Urothelium cell line (cell line): ENCODE results near the gene SLC2A13.
A peak's percentile ranks its signal among the peaks of the same experiment; 100 is the strongest.

ENCODE experiments used
- DNase-seq: peaks from one replicate; pipeline ENCODE4 v3.0.0; 2011; ENCODE audit warnings: low spot score, mixed read lengths
- FAIRE-seq: peaks from 2 replicates; lab custom pipeline; 2011; peaks lifted over from hg19 to GRCh38; lab: Jason Lieb, UNC

Gene SLC2A13

DNA sequence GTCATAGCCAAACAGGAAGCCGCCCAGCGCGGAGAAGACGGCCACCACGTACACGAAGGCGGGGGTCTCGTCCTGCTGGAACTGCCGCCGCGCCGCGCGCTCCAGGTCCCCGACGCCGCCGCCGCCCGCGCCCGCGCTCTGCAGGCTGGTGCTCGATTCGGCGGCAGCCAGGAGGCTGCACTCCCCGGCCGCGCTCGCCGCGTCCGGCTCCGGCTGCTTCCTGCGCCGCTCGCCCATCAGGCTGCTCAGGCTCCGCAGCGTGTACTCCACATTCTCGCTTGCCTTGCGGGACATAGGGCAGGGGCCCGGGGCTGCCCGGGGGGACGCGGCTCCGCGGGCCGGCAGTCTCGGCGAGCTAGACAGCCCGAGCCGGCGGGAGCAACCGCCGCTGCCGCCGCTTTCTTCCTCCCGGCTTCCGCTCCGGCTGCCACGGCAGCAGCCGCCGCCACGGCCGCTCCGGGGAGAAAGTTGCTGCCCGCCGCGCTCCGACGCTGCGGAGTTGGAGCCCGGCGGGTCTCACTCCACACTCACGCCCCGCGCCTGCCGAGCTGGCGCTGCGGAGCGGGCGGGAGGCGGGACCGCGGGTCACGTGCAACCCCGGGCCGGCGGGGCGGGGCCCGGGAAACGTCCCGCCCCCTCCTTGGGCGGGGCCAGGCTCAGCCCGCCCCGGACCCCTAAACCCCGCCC lies at the start of gene SLC2A13:
TSS of gene SLC2A13 (minus strand) at position 567 of the 687 bp plus-strand sequence. CDS start at position 294, 273 bp downstream.
- DNase-seq (peak; percentile 90), FAIRE-seq (no peak)

DNA sequence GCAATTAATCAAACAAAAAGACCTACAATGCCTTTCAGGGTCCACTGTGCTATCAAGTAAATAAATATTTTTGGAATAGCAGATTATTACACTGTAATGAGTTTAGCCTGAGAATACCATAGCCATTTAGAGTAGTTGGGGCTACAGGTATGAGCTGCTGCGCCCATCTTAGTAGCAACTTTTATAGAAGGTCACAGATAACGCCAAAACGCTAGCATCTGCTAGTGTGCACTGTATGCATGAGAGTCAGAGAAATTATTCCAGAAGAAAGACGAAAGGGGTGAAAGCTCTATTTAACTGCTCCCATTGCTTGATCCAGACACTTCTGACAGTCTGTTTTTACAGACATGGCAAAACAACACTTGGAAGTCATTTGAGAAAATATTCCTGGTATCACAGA lies 48.5 kb upstream of the SLC2A13 start:
- no peak for FAIRE-seq
- DNase-seq, result no peak

DNA sequence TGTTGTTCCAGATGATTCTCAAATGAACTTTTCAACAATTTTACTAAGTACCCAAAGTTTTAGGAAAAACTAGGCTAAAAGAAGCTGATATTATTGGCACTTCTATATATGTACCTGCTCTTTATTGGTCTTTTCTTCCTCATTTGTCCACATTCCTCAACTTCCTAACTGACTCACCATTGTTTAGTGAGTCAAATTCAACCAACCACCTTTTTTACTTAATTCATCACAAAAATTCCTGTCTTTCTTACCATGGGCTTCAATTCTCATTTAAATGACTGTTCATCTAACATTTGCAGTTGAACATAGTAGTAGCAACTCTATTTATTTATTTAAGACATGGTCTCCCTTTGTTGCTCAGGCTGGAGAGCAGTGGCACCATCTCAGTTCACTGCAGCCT lies 47.6 kb upstream of the SLC2A13 start:
- no peak for FAIRE-seq
- DNase-seq, result no peak

DNA sequence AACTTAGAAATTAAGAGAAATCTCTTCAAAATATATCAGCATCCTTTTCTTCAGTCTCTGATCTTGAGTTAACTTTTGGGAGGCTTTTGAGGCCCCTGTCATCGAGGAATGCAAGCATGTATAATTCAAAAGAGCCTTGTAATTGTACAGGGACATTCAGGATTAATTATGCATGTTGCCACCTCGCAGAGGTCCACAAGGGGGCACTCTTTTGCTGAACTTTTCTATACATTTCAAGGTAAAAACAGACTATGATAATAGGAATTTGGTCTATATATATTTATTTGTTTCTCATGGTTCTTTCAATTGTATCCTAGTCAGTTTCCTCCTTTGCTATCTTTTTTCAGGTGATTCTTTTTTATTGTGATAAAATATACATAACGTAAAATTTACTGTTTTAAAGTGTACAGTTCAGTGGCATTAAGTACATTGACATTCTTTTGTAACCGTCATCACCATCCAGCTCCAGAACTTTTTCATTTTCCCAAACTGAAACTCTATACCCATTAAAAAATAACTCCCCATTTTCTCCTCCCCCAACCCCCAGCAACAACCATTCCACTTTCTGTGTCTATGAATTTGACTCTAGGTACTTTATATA lies 47.0 kb upstream of the SLC2A13 start:
- DNase-seq (peak; percentile 11), FAIRE-seq (no peak)

DNA sequence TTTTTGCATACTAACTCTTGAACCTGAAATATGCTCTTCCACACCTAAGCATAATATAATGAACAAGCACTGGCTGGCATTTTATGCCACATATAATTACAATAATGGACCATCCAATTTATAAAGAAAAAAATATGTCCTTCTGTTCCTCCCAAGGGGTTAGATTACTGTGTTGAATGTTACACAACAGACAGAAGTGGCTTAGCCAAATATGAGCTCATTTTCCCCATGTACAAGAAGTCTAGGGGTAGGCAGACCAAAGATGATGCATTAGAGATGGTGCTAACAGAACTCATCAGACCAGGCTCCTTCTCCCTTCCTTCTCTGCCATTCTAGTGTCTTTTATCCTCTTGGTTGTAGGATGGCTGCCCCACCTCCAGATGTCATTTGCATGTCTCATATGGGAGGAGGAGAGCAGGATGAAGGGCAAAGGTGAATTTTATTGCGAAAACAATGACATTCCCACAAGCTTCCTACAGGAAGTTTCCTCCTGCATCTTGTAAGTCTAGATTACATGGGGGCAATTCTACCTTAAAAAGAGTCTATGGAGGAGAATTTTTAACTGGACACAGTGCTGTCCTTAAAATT lies 43.9 kb upstream of the SLC2A13 start:
- no peak for FAIRE-seq
- no peak for DNase-seq

DNA sequence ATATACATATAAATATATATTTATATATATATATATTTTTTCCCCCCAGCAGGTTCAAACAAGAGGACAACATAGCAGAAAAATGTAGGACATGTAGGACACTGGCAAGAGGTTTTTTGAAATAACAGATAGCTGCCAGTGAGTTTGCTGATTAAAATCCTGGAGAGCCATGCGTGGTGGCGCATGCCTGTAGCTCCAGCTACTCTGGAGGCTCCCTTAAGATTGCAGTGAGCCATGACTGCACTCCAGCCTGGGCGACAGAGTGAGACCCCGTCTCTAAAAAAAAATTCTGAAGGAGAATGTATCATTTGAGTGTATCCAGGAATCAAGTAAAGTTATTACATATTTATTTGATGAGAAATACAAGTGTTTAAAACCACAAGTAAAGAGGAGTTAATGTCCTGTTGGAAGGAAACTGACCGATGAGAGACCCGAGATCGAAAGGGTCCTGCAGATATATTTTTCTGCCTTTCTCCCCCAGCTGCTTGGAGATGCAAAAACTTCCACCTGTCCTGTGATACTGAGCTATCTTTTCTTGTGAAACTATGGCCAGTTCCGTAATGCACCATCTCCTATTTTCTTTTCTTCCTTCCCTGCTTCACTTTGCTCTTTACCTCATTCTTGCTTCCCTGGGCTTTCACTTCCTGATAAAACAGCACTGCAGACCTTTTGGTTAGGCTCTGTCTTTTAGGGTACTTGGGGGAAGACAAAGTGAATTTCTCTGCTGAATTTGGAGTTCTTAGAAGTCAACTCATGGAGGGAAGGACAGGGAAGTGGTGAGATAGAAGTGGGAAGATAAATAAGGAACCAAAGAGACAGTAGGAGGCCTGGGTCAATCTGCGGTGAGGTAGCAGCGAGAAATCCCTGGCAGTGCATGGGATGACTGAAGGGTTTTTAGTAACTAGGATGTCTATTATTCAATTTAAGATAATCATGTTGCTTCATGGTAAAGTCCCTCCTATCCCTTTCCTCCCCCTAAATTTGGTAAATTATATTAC lies 41.2 kb upstream of the SLC2A13 start:
- DNase-seq, result no peak
- FAIRE-seq, result no peak

DNA sequence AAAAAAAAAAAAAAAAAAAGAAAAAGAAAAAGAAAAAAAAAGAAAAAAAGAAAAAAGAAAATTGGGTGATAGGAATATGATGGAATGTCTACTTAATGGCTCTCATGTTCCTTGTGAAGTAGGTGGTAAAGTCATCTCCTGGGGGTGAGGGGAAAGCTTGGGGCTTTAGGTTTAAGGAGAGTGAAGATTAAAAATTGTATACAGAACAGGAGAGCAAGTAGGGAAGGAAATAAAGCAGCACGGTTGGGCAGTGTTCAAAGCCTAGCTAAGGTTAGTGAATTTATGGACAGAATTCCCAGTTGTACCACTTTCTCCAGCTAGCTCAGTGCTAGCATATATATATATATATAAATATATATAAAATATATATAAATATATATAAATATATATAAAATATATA lies 40.0 kb upstream of the SLC2A13 start:
- DNase-seq (no peak), FAIRE-seq (no peak)

DNA sequence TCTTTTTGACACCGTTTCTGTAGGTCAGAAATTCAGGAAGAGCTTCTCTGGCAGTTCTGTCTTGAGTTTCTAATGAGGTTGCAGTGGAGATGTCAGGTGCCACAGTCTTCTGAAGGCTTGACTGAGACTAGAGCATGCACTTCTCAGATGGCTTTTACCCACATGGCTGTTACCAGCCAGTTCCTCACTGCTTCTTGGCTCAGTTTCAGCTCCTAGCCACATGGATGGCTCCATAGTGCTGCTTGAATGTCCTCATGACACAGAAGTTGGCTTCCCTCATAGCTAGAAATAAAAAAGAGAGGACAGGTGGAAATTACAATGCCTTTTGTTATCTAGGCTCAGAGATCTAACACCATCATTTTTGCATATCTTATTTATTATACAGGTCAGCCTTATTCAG lies 38.1 kb upstream of the SLC2A13 start:
- no peak for FAIRE-seq

DNA sequence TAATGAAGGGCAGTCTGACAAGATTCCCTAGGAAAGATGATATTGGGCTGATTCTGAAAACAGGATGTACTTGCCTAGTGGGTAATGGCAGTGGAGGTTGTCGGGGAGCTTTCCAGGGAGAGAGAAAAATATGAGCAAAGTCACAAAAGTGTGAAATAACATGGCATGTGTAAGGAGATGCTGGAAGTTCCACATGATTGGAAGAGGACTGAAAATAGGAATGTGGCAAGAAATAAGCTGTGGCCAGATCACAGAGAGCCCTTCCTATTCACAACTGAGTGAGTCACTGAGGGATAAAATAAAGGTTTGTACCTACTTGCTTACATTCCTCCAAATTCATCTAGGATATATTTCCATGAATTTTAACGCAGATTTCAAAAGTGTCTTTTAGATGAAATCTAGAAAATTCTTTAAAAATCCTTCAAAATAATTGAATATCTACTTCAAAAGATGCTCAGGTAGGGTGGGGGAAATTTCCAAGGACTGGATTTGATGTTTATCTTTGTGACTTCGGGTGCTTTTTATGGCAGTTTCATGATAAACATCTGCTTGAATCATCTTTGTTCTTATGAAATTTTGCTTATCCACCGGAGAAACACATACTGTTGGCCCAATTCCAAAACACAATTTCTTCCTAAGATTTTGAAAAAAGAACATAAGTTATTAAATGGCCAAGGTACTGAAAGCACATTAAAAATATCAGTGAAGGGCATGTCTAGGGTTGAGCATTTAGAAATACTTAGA lies 36.3 kb upstream of the SLC2A13 start:
- FAIRE-seq (no peak), DNase-seq (no peak)

More for the DNA sequence above, 38.1 kb upstream of the SLC2A13 start:
- DNase-seq, result no peak

DNA sequence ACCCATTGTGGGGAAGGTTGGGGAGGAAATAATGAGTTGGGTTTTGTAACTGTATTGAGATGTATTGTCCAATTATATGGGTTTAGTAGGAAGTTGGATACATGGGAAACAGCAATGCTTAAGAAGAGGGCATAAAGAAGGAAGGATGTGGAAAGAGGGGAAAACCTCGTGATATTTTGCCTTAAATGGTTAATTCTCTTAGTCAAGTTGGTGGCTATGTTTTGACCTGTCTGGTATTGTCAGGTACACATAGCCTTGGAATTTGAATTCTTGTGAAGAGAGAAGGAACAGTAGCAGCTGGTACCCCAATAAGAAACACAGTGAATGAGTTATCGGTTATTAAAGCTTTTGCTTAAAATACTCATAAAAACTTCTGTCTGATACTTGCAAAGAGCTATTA lies 32.6 kb upstream of the SLC2A13 start:
- DNase-seq (no peak), FAIRE-seq (no peak)

DNA sequence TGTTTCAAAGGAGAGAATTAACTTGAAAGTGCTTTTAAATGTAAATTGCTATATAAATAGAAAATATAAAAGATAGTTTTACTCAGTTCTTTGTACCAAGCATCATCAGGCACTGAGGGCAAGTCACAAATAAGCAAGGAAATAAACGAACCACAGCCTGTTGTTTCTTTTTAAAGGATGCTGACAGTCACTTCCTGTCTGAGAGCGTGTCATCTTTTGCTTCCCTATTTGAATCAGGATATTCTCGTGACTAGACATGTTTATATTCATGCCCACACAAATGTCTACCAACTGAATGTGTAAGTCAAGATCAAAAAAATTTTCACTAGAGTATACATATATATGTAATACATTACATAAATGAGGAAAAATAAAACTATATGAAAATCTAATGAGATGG lies 31.4 kb upstream of the SLC2A13 start:
- FAIRE-seq (no peak), DNase-seq (no peak)

DNA sequence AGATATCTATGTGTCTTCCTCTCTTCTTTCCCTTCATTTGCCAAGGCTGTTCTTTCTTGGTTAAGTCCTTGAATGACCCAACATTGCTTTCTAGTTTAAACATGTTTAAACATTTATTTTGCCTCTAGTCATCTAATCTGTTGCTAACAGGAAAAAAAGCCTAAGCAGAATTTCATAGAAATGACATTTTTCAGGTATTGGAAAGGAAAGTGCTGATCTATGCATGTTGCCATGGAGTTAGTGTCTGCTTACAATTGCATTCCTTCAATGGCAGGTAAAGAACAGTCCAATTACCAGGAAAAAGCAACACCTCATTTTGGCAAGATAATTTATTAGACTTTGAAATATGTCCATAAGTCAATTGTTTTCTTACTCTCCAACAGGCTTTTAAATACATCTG lies 21.5 kb upstream of the SLC2A13 start:
- DNase-seq, result no peak
- FAIRE-seq, result no peak

DNA sequence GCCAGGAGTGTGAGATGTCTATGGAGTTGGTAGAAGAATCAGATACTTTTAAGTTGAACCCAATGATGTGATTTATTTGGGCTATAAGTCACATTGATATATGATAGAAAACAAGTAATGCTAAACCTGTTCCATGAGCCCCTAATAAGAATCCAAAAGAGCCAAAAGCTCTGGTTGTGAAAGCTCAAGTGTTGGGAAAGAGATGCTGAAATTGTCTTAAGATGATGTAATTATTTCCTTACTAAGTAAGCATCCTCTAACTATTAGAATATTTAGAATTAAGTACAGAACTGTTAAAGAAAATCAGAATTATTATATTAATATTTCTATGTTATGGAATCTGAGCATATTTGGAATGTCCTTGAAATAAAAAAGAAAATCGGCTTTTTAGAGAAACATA lies 17.6 kb upstream of the SLC2A13 start:
- DNase-seq (no peak), FAIRE-seq (no peak)

DNA sequence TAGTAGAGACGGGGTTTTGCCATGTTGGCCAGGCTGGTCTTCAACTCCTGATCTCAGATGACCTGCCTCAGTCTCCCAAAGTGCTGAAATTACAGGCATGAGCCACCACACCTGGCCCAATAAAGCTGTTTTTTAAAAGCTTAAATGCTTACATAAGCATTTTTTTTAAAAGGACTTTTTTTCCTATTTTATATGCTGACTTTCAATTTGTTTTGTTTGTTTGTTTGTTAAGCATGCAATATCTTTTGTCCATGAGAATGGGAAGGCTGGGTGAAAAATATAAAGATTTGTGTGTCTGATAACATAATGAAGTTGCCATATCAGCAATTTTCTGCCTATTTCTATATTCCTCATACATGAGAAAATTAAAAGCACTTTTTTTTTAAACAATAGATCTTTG lies 17.0 kb upstream of the SLC2A13 start:
- no peak for FAIRE-seq
- DNase-seq, result no peak

DNA sequence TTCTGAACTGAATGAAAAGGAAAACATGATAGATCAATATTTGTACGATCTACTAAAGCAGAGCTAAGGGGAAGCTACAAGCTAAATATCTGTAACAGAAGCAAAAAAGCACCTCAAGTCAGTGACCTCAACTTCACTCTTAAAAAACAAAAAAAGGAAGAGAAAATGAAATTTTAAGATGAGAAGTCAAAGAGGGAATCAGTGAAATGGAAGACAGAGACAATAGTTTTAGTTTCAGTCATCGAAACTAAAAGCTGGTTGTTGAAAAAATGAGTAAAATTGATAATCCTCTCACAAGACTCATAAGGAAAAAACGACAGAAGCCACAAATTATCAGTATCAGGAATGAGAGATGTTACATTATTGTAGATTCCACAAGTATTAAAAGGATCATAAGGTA lies 11.9 kb upstream of the SLC2A13 start:
- DNase-seq, result no peak
- FAIRE-seq, result no peak

DNA sequence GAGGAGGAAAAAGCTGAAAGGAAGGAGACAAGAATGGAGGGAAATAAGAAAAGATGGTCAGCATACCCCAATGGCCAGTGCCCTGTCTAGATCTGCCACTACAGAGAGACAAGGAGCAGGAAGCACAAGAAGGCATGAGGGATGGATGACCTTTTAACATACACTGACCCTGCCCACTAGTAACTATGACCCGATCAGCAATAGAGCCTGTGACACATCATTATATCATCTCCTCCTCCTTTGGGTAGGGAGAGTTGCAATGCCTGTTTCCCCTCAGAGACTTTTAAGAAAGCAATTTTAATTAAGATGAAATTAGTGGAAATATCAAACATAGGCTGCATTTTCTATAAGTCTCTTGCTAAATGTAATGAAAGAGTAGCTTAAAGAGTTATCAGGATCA lies 4.7 kb upstream of the SLC2A13 start:
- FAIRE-seq, result no peak
- DNase-seq, result no peak

DNA sequence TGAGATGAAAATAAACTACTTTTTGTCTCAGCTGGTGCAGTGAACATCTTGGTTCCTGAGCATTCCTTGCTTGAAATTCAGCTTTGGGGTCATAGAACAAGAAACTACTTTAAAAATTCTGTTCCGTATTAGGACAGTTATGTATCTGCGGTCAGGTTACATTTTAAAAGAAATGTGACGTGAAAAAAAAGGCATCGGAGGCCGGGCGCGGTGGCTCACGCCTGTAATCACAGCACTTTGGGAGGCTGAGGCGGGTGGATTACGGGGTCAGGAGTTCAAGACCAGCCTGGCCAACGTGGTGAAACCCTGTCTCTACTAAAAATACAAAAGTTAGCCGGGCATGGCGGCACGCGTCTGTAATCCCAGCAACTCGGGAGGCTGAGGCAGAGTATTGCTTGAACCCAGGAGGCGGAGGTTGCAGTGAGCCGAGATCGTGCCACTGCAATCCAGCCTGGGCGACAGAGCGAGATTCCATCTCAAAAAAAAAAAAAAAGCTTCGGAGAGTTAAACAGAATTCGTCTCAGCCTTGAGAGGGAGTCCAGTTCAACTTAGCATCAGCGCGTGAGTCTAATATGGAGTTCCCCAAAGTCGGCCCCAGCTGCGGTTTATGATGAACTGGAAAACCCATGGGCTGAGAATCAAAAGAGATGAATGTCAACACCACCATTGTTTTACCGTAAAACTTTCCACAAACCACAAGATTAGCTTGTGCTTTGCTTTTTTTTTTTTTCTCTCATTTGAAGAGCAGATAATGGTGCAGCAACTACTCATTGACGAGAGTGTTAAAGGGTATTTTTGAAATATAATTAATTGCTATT lies 2.1 kb upstream of the SLC2A13 start:
- no peak for FAIRE-seq
- no peak for DNase-seq

DNA sequence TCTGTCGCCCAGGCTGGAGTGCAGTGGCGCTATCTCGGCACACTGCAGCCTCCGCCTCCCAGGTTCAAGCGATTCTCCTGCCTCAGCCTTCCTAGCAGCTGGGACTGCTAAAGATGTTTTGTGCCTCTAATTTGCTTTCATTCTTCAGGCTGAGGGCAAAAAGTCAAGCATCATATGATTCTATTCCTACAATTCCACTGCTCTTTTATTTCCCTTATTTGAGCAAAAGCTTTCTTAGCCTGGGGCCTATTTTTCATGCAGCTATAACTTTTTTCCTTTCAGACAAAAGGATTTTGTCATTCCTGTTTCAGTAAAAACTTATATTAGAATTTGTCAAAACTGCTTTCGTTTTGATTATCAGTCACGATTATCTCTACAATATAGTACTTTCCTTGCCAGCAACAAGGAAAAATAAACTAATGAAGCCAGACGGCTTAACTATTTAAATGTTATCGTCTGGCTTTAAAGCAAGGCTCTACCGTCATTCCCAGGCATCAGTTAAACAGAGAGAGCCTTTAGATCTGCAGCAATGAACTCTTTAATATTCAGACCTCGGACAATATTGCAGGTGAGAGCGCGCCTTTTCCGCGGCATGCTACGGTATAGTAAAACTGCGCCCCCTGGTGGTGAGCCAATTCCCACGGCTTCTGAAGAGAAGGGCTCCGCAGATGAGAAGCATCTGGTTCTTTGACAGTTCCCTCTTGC lies 1.4 kb upstream of the SLC2A13 start:
- DNase-seq, result peak; percentile 76
- peak; percentile 56 for FAIRE-seq

DNA sequence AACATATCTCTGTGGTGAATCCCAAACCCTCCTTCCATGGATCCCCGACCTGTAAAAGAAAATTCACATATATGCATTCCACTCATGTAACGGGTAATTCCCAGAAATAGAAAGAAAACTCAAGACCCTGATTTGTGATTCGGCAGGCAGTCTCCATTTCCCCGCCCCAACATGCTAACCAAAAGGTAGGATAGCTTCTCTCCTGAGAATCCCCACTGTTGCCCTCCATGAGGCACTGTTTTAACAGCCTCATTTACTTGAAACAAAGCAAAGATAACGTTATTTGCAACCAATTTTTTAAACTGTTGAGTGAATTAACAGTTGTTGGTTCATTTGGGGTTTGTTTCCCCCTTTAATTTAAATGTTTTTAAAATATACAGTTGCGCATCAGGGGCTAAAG lies 774 bp upstream of the SLC2A13 start:
- FAIRE-seq (no peak), DNase-seq (no peak)
